ENCODE results near the gene EFCAB14. TPM values are rescaled to one million over a fixed set of nuclear protein-coding genes. Genes with fewer than 3 reads are reported as not detected.

The EFCAB14 gene
- total and polyA plus RNA-seq, 4 donors = 20.8 to 132 (median 73.4) TPM

GRCh38 chr1:46650491-46650890 is 68.4 kb downstream of the EFCAB14 start:
- Histone ChIP-seq H3K4me1 (ENCODE audit: control insufficient read depth in 5 of 5, insufficient read depth in 5 of 5, low read length in 5 of 5) (peaks cover 0 to 13% (median 0%) of the 10 kb centered on the region in 5 donors), H3K27ac (ENCODE audit: low read depth in 1 of 2, low read length in 1 of 2) (no peak overlapping the region), H3K27me3 (ENCODE audit: control insufficient read depth in 3 of 3, insufficient read depth in 3 of 3, low read length in 2 of 3) (no peaks in the 10 kb centered on the region), H3K36me3 (ENCODE audit: control insufficient read depth in 4 of 4, insufficient read depth in 4 of 4, low read length in 4 of 4) (peaks cover 8 to 42% (median 28%) of the 10 kb centered on the region in 4 donors), H3K9ac (ENCODE audit: insufficient read depth in 1 of 2, low read length in 2 of 2) (no peak overlapping the region), H3K4me3 (no peak overlapping the region), H3K9me3 (ENCODE audit: control insufficient read depth in 4 of 4, insufficient read depth in 3 of 4, low read length in 3 of 4) (peaks cover 0 to 10% (median 4%) of the 10 kb centered on the region in 4 donors)
- WGBS, 2 donors = 68 to 99% methylated on average over 3 of the region's 3 CpGs
- DNase-seq (no peak), ATAC-seq (ENCODE audit: insufficient read depth, low FRiP score) (no peak)
- TF ChIP-seq CTCF (IDR thresholded peaks at IDR 0.05; ENCODE audit: control extremely low read depth, extremely low read depth) = no peak

- no peak for DNase-seq
- peaks cover 0 to 10% (median 4%) of the 10 kb centered on the region in 4 donors for H3K9me3 ChIP-seq (ENCODE audit: control insufficient read depth in 4 of 4, insufficient read depth in 3 of 4, low read length in 3 of 4)
- no peak overlapping the region for H3K4me3 ChIP-seq
- H3K27ac ChIP-seq (ENCODE audit: low read depth in 1 of 2, low read length in 1 of 2) = no peak overlapping the region
- ATAC-seq (ENCODE audit: insufficient read depth, low FRiP score) = no peak
- no peak overlapping the region for H3K9ac ChIP-seq (ENCODE audit: insufficient read depth in 1 of 2, low read length in 2 of 2)
- peaks cover 9 to 36% (median 26%) of the 10 kb centered on the region in 4 donors for H3K36me3 ChIP-seq (ENCODE audit: control insufficient read depth in 4 of 4, insufficient read depth in 4 of 4, low read length in 4 of 4)
- TF ChIP-seq CTCF (IDR thresholded peaks at IDR 0.05; ENCODE audit: control extremely low read depth, extremely low read depth) = no peak
- no peaks in the 10 kb centered on the region for H3K27me3 ChIP-seq (ENCODE audit: control insufficient read depth in 3 of 3, insufficient read depth in 3 of 3, low read length in 2 of 3)
- 95 to 100% methylated on average over 2 of the region's 2 CpGs for WGBS, 2 donors
- peaks cover 0 to 13% (median 0%) of the 10 kb centered on the region in 5 donors for H3K4me1 ChIP-seq (ENCODE audit: control insufficient read depth in 5 of 5, insufficient read depth in 5 of 5, low read length in 5 of 5)
Observed at GRCh38 chr1:46649764-46650163, 69.2 kb downstream of the EFCAB14 start.

DNA sequence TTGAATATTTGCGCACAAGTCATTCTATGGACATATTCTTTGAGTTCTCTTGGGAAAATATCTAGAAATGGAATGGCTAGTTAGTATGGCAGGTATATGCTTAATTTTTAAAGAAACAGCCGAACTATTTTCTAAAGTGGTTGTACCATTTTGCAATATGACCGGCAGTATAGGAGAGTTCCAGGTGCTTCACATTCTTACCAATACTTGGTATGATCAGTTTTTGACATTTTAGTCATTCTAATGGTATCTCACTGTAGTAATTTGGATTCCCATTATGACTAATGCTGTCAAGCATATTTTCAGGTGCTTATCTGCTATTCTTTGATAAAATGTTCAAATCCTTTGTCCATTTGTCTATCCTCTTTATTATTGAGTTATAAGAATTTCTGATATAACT is 71.3 kb downstream of the EFCAB14 start:
- ATAC-seq (ENCODE audit: insufficient read depth, low FRiP score) (no peak), DNase-seq (no peak)
- no peaks in the 10 kb centered on the region for H3K27me3 ChIP-seq (ENCODE audit: control insufficient read depth in 3 of 3, insufficient read depth in 3 of 3, low read length in 2 of 3)
- no peak overlapping the region for H3K4me3 ChIP-seq
- peaks cover 7 to 37% (median 27%) of the 10 kb centered on the region in 4 donors for H3K36me3 ChIP-seq (ENCODE audit: control insufficient read depth in 4 of 4, insufficient read depth in 4 of 4, low read length in 4 of 4)
- H3K9ac ChIP-seq (ENCODE audit: insufficient read depth in 1 of 2, low read length in 2 of 2) = no peak overlapping the region
- H3K4me1 ChIP-seq (ENCODE audit: control insufficient read depth in 5 of 5, insufficient read depth in 5 of 5, low read length in 5 of 5) = peaks cover 0 to 12% (median 0%) of the 10 kb centered on the region in 5 donors
- H3K9me3 ChIP-seq (ENCODE audit: control insufficient read depth in 4 of 4, insufficient read depth in 3 of 4, low read length in 3 of 4) = peaks cover 0 to 10% (median 4%) of the 10 kb centered on the region in 4 donors
- WGBS, 2 donors = 98 to 99% methylated on average over 3 of the region's 3 CpGs
- no peak overlapping the region for H3K27ac ChIP-seq (ENCODE audit: low read depth in 1 of 2, low read length in 1 of 2)
- no peak for TF ChIP-seq CTCF (IDR thresholded peaks at IDR 0.05; ENCODE audit: control extremely low read depth, extremely low read depth)

- no peak overlapping the region for H3K27ac ChIP-seq (ENCODE audit: low read depth in 1 of 2, low read length in 1 of 2)
- DNase-seq = no peak
- ATAC-seq (ENCODE audit: insufficient read depth, low FRiP score) = no peak
- 93 to 94% methylated on average over 2 of the region's 2 CpGs for WGBS, 2 donors
- H3K27me3 ChIP-seq (ENCODE audit: control insufficient read depth in 3 of 3, insufficient read depth in 3 of 3, low read length in 2 of 3) = no peaks in the 10 kb centered on the region
- peaks cover 0 to 12% (median 0%) of the 10 kb centered on the region in 5 donors for H3K4me1 ChIP-seq (ENCODE audit: control insufficient read depth in 5 of 5, insufficient read depth in 5 of 5, low read length in 5 of 5)
- peaks cover 9 to 42% (median 26%) of the 10 kb centered on the region in 4 donors for H3K36me3 ChIP-seq (ENCODE audit: control insufficient read depth in 4 of 4, insufficient read depth in 4 of 4, low read length in 4 of 4)
- H3K9me3 ChIP-seq (ENCODE audit: control insufficient read depth in 4 of 4, insufficient read depth in 3 of 4, low read length in 3 of 4) = peaks cover 0 to 10% (median 4%) of the 10 kb centered on the region in 4 donors
- no peak for TF ChIP-seq CTCF (IDR thresholded peaks at IDR 0.05; ENCODE audit: control extremely low read depth, extremely low read depth)
- H3K9ac ChIP-seq (ENCODE audit: insufficient read depth in 1 of 2, low read length in 2 of 2) = no peak overlapping the region
- no peak overlapping the region for H3K4me3 ChIP-seq
Observed at GRCh38 chr1:46646844-46647243, 72.1 kb downstream of the EFCAB14 start.
